ENCODE data around the gene TMEM207.

GRCh38 chr3:190449801-190450200, at the start of gene TMEM207:
- TF ChIP-seq, protein P1, sequence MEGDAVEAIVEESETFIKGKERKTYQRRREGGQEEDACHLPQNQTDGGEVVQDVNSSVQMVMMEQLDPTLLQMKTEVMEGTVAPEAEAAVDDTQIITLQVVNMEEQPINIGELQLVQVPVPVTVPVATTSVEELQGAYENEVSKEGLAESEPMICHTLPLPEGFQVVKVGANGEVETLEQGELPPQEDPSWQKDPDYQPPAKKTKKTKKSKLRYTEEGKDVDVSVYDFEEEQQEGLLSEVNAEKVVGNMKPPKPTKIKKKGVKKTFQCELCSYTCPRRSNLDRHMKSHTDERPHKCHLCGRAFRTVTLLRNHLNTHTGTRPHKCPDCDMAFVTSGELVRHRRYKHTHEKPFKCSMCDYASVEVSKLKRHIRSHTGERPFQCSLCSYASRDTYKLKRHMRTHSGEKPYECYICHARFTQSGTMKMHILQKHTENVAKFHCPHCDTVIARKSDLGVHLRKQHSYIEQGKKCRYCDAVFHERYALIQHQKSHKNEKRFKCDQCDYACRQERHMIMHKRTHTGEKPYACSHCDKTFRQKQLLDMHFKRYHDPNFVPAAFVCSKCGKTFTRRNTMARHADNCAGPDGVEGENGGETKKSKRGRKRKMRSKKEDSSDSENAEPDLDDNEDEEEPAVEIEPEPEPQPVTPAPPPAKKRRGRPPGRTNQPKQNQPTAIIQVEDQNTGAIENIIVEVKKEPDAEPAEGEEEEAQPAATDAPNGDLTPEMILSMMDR (IDR thresholded peaks at IDR 0.05; ENCODE audit: poor library complexity): no peak
- TF ChIP-seq EZH2phosphoT487 (IDR thresholded peaks at IDR 0.05; ENCODE audit: low read depth, severe bottlenecking, unreplicated experiment): no peak
